ENCODE measurements around the gene PDPK1.
"Not testable (repeated sequence)": the region's sequence is repeated elsewhere in the genome, so short reads cannot be mapped to it uniquely, and the experiment has no call there.

DNA sequence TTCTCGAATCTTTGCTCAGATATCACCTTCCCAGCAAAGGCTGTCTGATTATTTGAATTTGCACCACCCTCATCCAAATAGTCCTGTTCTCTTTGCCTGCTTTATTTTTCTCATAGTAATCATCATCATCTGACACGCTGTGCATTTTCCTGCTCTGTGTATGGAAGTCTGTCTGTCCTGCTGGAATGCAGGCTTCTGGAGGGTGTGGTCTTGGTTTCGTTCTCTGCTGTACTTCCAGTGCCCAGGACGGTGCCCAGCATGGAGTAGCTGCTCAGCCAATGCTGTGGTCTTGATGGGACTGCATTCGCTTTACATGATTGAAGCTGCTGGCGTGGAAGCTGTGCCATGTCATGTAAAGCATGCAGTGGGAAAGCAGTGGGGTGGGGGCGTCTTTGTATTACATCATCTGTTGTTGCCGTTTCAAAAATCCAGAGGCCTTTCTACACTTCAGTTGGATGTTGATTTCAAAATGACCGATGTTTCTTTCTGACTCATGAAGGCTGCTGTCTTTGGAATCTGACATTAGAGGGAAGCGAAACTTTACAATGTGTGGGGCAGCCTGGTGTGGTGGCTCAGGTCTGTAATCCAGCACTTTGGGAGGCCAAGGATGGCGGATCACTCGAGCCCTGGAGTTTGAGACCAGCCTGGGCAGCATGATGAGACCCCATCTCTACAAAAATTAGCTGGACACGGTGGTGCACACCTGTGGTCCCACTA, 17.0 kb downstream of the PDPK1 start:
- TF ChIP-seq, protein P1, sequence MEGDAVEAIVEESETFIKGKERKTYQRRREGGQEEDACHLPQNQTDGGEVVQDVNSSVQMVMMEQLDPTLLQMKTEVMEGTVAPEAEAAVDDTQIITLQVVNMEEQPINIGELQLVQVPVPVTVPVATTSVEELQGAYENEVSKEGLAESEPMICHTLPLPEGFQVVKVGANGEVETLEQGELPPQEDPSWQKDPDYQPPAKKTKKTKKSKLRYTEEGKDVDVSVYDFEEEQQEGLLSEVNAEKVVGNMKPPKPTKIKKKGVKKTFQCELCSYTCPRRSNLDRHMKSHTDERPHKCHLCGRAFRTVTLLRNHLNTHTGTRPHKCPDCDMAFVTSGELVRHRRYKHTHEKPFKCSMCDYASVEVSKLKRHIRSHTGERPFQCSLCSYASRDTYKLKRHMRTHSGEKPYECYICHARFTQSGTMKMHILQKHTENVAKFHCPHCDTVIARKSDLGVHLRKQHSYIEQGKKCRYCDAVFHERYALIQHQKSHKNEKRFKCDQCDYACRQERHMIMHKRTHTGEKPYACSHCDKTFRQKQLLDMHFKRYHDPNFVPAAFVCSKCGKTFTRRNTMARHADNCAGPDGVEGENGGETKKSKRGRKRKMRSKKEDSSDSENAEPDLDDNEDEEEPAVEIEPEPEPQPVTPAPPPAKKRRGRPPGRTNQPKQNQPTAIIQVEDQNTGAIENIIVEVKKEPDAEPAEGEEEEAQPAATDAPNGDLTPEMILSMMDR (IDR thresholded peaks at IDR 0.05; ENCODE audit: low read depth, low read length, poor library complexity, severe bottlenecking): not testable (repeated sequence)
- TF ChIP-seq EZH2phosphoT487 (IDR thresholded peaks at IDR 0.05; ENCODE audit: borderline replicate concordance, low read length): not testable (repeated sequence)
